Activated CD8-positive, alpha-beta T cell treated with anti-CD3 and anti-CD28 coated beads, Interleukin-2, amount 10 ng/mL, durations not matched to agents 7 days and 5 days (primary cell): Measurements from ENCODE around the gene E2F1. TPM values are rescaled to one million over a fixed set of nuclear protein-coding genes. Genes with fewer than 3 reads are reported as not detected.
A peak's percentile ranks its signal among the peaks of the same experiment; 100 is the strongest.

ENCODE experiments used
- ATAC-seq: fragments of 150-1000 bp; cut with Tn5 transposase; one replicate; pipeline ENCODE4 v1.10.0; 2021; ENCODE audit warnings: moderate library complexity
- CTCF ChIA-PET: fragments of 350-600 bp; sonication (Branson Sonifier 250); formaldehyde crosslinking; loops from one replicate; lab custom pipeline; 2021; ENCODE audit warnings: antibody characterized with exemption; lab: Charles Lee
- POLR2A ChIA-PET: fragments of 350-600 bp; sonication (Branson Sonifier 250); formaldehyde crosslinking; loops from one replicate; lab custom pipeline; 2021; ENCODE audit warnings: antibody characterized with exemption; lab: Charles Lee
- DNase-seq: peaks from one replicate; pipeline ENCODE4 v3.0.0-alpha.2; 2020
- H3K27ac Mint-ChIP-seq: one replicate; pipeline ENCODE4 v1.8.0; 2021; ENCODE audit warnings: mild to moderate bottlenecking, mixed read lengths
- H3K27me3 Mint-ChIP-seq: one replicate; pipeline ENCODE4 v1.8.0; 2021; ENCODE audit warnings: low read depth, mixed read lengths
- H3K36me3 Mint-ChIP-seq: one replicate; pipeline ENCODE4 v1.8.0; 2021; ENCODE audit warnings: low read depth, mixed read lengths
- H3K4me1 Mint-ChIP-seq: one replicate; pipeline ENCODE4 v1.8.0; 2021; ENCODE audit warnings: low read depth, mixed read lengths
- H3K4me3 Mint-ChIP-seq: one replicate; pipeline ENCODE4 v1.8.0; 2021; ENCODE audit warnings: mild to moderate bottlenecking, mixed read lengths
- H3K9me3 Mint-ChIP-seq: one replicate; pipeline ENCODE4 v1.8.0; 2022; ENCODE audit warnings: mixed read lengths; ENCODE audit not compliant: insufficient read depth
- total RNA-seq, 2 experiments: library from RNA; stranded (reverse); gene quantifications; one replicate each; pipeline ENCODE4 v1.2.3, GENCODE V29; 2021

E2F1 gene
- total RNA-seq, 2 experiments from 2014 or later, result 74.5 to 80.8 TPM

GRCh38 chr20:33669873-33670640 is 16.1 kb downstream of the E2F1 start:
- Mint-ChIP-seq H3K9me3 (no peaks in the 10 kb centered on the region), H3K36me3 (peaks cover 21% of the 10 kb centered on the region), H3K4me1 (peaks cover 56% of the 10 kb centered on the region), H3K27me3 (no peaks in the 10 kb centered on the region), H3K4me3 (no peak overlapping the region), H3K27ac (peak overlapping the region; percentile 39)
- no peak for ATAC-seq
- POLR2A ChIA-PET, result interaction anchor here (1.3 to 10.3 kb wide), 2 partner anchors 12 to 115 kb away, joined by 3 to 148 read pairs; partner anchors contain the start of gene E2F1
- CTCF ChIA-PET, result interaction anchor here (1.0 to 9.8 kb wide), 3 partner anchors 12 to 24 kb away, joined by 3 to 126 read pairs (median 3); no protein-coding TSS in a partner anchor
- DNase-seq, result no peak

DNA sequence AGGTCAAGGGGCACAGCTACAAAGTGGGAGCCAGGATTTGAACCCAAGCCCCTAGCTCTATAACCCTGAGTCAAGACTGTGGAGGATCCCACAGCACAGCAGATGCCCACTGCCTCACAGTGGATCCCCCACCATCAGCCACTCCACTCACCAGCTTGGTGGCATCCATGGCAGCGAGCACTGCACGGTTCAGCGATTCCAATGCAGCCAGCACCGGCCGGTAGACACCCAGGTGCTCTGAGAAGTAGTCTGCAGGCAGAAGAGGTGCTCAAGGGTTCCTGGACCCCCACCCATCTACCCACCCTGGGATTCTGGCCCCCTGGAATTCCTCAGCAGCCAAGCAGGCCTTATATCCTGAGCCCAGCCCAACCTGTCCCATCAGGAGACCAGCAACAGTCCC is 17.0 kb downstream of the E2F1 start:
- CTCF ChIA-PET, result interaction anchor here (1.1 to 9.8 kb wide), 11 partner anchors 13 to 324 kb away, joined by 3 to 126 read pairs (median 4); partner anchors contain the start of genes CDK5RAP1, E2F1 and ZNF341
- no peak overlapping the region for H3K4me3 Mint-ChIP-seq
- POLR2A ChIA-PET, result interaction anchor here (1.3 to 10.3 kb wide), 2 partner anchors 13 to 114 kb away, joined by 3 to 148 read pairs; partner anchors contain the start of gene E2F1
- no peaks in the 10 kb centered on the region for H3K9me3 Mint-ChIP-seq
- peaks cover 22% of the 10 kb centered on the region for H3K36me3 Mint-ChIP-seq
- ATAC-seq (no peak), DNase-seq (no peak)
- no peaks in the 10 kb centered on the region for H3K27me3 Mint-ChIP-seq
- H3K27ac Mint-ChIP-seq, result peak overlapping the region; percentile 39
- peaks cover 59% of the 10 kb centered on the region for H3K4me1 Mint-ChIP-seq

GRCh38 chr20:33668466-33669155 is 17.6 kb downstream of the E2F1 start:
- Mint-ChIP-seq H3K27me3 (no peaks in the 10 kb centered on the region), H3K27ac (peak overlapping the region; percentile 71), H3K36me3 (peaks cover 22% of the 10 kb centered on the region), H3K4me1 (peaks cover 61% of the 10 kb centered on the region), H3K9me3 (no peaks in the 10 kb centered on the region), H3K4me3 (peak overlapping the region; percentile 90)
- POLR2A ChIA-PET, result interaction anchor here (0.7 to 10.3 kb wide), 6 partner anchors 7 to 222 kb away, joined by 3 to 148 read pairs (median 4); partner anchors contain the start of genes E2F1 and ZNF341
- DNase-seq, result no peak
- CTCF ChIA-PET, result interaction anchor here (0.6 to 9.8 kb wide), 22 partner anchors 13 to 325 kb away, joined by 3 to 126 read pairs (median 4); partner anchors contain the start of genes CBFA2T2, CDK5RAP1, E2F1 and SNTA1
- no peak for ATAC-seq

- H3K4me1 Mint-ChIP-seq, result peaks cover 56% of the 10 kb centered on the region
- peak overlapping the region; percentile 90 for H3K4me3 Mint-ChIP-seq
- POLR2A ChIA-PET, result interaction anchor here (0.7 to 10.3 kb wide), 5 partner anchors 8 to 221 kb away, joined by 3 to 148 read pairs (median 5); partner anchors contain the start of genes E2F1 and ZNF341
- peak; percentile 62 for ATAC-seq
- DNase-seq, result peak; percentile 83
- H3K9me3 Mint-ChIP-seq, result no peaks in the 10 kb centered on the region
- CTCF ChIA-PET, result interaction anchor here (0.7 to 9.8 kb wide), 25 partner anchors 13 to 325 kb away, joined by 3 to 126 read pairs (median 4); partner anchors contain the start of genes CBFA2T2, CDK5RAP1, E2F1 and PXMP4
- peak overlapping the region; percentile 84 for H3K27ac Mint-ChIP-seq
- peaks cover 20% of the 10 kb centered on the region for H3K36me3 Mint-ChIP-seq
- no peaks in the 10 kb centered on the region for H3K27me3 Mint-ChIP-seq
Measured at GRCh38 chr20:33667676-33668465, 18.3 kb downstream of the E2F1 start.

GRCh38 chr20:33667245-33667675 is 18.9 kb downstream of the E2F1 start:
- CTCF ChIA-PET, result interaction anchor here (0.6 to 9.8 kb wide), 20 partner anchors 12 to 445 kb away, joined by 3 to 126 read pairs (median 5); partner anchors contain the start of genes CBFA2T2, CDK5RAP1, E2F1 and EIF2S2
- Mint-ChIP-seq H3K27ac (peak overlapping the region; percentile 84), H3K9me3 (no peaks in the 10 kb centered on the region), H3K4me3 (peak overlapping the region; percentile 90), H3K36me3 (peaks cover 20% of the 10 kb centered on the region), H3K4me1 (peaks cover 53% of the 10 kb centered on the region), H3K27me3 (no peaks in the 10 kb centered on the region)
- DNase-seq (peak; percentile 48), ATAC-seq (peak; percentile 11)
- POLR2A ChIA-PET, result interaction anchor here (0.8 to 10.3 kb wide), 7 partner anchors 8 to 266 kb away, joined by 3 to 148 read pairs (median 4); partner anchors contain the start of genes CBFA2T2, CDK5RAP1 and E2F1

GRCh38 chr20:33666293-33667244 is 19.6 kb downstream of the E2F1 start, which contains the start of gene ACTL10:
TSS of gene ACTL10 (plus strand) at chr20:33666943. CDS start at chr20:33667498, 555 bp downstream.
- Mint-ChIP-seq H3K4me1 (peaks cover 47% of the 10 kb centered on the region), H3K27ac (peak within 1 kb of the TSS; percentile 95), H3K4me3 (peak within 1 kb of the TSS; percentile 90), H3K36me3 (peaks cover 15% of the 10 kb centered on the region), H3K9me3 (no peaks in the 10 kb centered on the region), H3K27me3 (no peaks in the 10 kb centered on the region)
- ATAC-seq (peak; percentile 55), DNase-seq (peak; percentile 90)
- ChIA-PET POLR2A (interaction anchor here (0.8 to 10.3 kb wide), 7 partner anchors 9 to 266 kb away, joined by 3 to 148 read pairs (median 4); partner anchors contain the start of genes CBFA2T2, CDK5RAP1, E2F1 and PXMP4), CTCF (interaction anchor here (0.6 to 9.8 kb wide), 16 partner anchors 11 to 446 kb away, joined by 3 to 126 read pairs (median 4); partner anchors contain the start of genes CBFA2T2, EIF2S2, PXMP4 and SNTA1)

- Mint-ChIP-seq H3K27me3 (no peaks in the 10 kb centered on the region), H3K4me1 (peaks cover 44% of the 10 kb centered on the region), H3K27ac (peak overlapping the region; percentile 91), H3K36me3 (peaks cover 14% of the 10 kb centered on the region), H3K4me3 (peak overlapping the region; percentile 80), H3K9me3 (no peaks in the 10 kb centered on the region)
- ChIA-PET POLR2A (interaction anchor here (0.5 to 10.3 kb wide), 10 partner anchors 9 to 1160 kb away, joined by 3 to 148 read pairs (median 6); partner anchors contain the start of genes CBFA2T2, CDK5RAP1, E2F1 and NECAB3), CTCF (interaction anchor here (0.7 to 9.8 kb wide), 7 partner anchors 11 to 207 kb away, joined by 3 to 126 read pairs (median 5); partner anchors contain the start of gene CBFA2T2)
- DNase-seq (no peak), ATAC-seq (no peak)
Measured at GRCh38 chr20:33664762-33665144, 21.4 kb downstream of the E2F1 start.

DNA sequence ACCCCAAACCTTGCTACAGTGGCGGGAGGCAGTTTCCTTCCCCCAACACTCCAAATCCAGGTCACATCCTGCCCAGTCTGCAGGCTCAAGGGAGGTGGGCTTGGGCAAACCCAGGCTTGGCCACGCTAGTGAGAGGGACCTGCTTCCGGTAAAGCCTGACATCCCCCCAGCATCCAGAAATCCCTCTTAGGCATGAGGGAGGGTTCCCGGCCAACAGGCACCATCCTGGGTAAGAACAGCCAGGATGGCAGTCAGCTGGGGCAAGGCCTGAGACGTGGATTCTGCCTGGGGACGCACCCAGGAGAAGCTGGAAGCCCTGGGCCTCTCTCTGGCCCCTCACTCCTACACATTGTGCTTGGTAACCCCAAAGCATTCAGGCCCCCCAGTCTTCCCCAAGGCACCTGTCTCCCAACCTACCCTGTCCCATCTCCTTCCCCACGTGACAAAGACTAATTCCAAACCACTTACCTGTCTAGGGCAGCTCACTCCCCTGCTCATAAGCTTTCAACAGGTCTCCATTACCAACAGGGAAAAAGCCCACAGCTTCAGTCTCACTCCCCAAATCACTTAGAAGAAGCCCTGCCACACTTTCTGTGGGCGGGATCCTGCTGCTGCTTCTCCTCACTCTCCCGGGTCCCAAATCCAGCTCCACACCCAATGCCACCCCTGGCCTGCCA is 22.0 kb downstream of the E2F1 start:
- H3K4me3 Mint-ChIP-seq, result peak overlapping the region; percentile 80
- ChIA-PET POLR2A (interaction anchor here (0.9 to 10.3 kb wide), 12 partner anchors 10 to 330 kb away, joined by 3 to 148 read pairs (median 4); partner anchors contain the start of genes CBFA2T2, CDK5RAP1, E2F1 and NECAB3), CTCF (interaction anchor here (0.7 to 9.8 kb wide), 7 partner anchors 10 to 207 kb away, joined by 3 to 126 read pairs (median 5); partner anchors contain the start of gene CBFA2T2)
- peaks cover 13% of the 10 kb centered on the region for H3K36me3 Mint-ChIP-seq
- no peak for ATAC-seq
- H3K9me3 Mint-ChIP-seq, result no peaks in the 10 kb centered on the region
- no peaks in the 10 kb centered on the region for H3K27me3 Mint-ChIP-seq
- H3K4me1 Mint-ChIP-seq, result peaks cover 43% of the 10 kb centered on the region
- peak overlapping the region; percentile 91 for H3K27ac Mint-ChIP-seq
- DNase-seq, result no peak
